IMR-90 (cell line): ENCODE measurements around the gene CD34. TPM values are rescaled to one million over a fixed set of nuclear protein-coding genes. Genes with fewer than 3 reads are reported as not detected.

Source experiments
- ATAC-seq: fragments of 200-7000 bp; cut with Tn5 transposase; 2 replicates; pipeline ENCODE4 v1.9.1; 2020; ENCODE audit warnings: low read depth, mild to moderate bottlenecking, moderate library complexity
- BruUV-seq: library from RNA; stranded (reverse); fragments of 400-500 nt; replicated peaks from 2 replicates; lab custom pipeline; 2021; lab: Mats Ljungman, UMichigan
- CTCF ChIA-PET: fragments of 300-600 bp; formaldehyde crosslinking; extraction: SDS; loops from one replicate; lab custom pipeline; 2021; ENCODE audit warnings: antibody characterized with exemption; lab: Yijun Ruan, JAX
- POLR2A ChIA-PET: fragments of 300-600 bp; sonication (Branson Sonifier 250); formaldehyde crosslinking; loops from one replicate; lab custom pipeline; 2022; ENCODE audit warnings: antibody characterized with exemption; ENCODE audit not compliant: unreplicated experiment; lab: Charles Lee
- DNase-seq: peaks from one replicate; pipeline ENCODE4 v3.0.0; 2013
- H2AFZ ChIP-seq: replicated peaks from 2 replicates; pipeline ENCODE3; 2013; ENCODE audit warnings: low read length, mild to moderate bottlenecking; ENCODE audit not compliant: poor library complexity
- H2AK5ac ChIP-seq: 2 replicates; pipeline ENCODE4 v1.6.1; 2013; ENCODE audit warnings: low read depth, low read length, inconsistent platforms
- H2AK9ac ChIP-seq: replicated peaks from 2 replicates; pipeline ENCODE3; 2013; ENCODE audit warnings: mild to moderate bottlenecking, low read depth, low read length, moderate library complexity; ENCODE audit not compliant: poor library complexity
- H2BK120ac ChIP-seq: 2 replicates; pipeline ENCODE4 v1.6.1; 2013; ENCODE audit warnings: low read depth, low read length, inconsistent platforms
- H2BK15ac ChIP-seq: 3 replicates; pipeline ENCODE4 v1.6.1; 2013; ENCODE audit warnings: low read depth, low read length, inconsistent platforms
- H2BK20ac ChIP-seq: 2 replicates; pipeline ENCODE4 v1.6.1; 2013; ENCODE audit warnings: low read depth, mild to moderate bottlenecking, inconsistent platforms, low read length, moderate library complexity
- H2BK5ac ChIP-seq: 2 replicates; pipeline ENCODE4 v1.6.1; 2013; ENCODE audit warnings: mild to moderate bottlenecking, low read depth, low read length, inconsistent platforms; ENCODE audit not compliant: poor library complexity, severe bottlenecking
- H3K14ac ChIP-seq: replicated peaks from 2 replicates; pipeline ENCODE4 v1.6.1; 2013; ENCODE audit warnings: low read depth, low read length, inconsistent platforms
- H3K18ac ChIP-seq: 2 replicates; pipeline ENCODE4 v1.6.1; 2013; ENCODE audit warnings: low read depth, low read length, control low read depth
- H3K23ac ChIP-seq: 2 replicates; pipeline ENCODE4 v1.6.1; 2013; ENCODE audit warnings: low read depth, low read length, inconsistent platforms
- H3K27ac ChIP-seq: 2 replicates; pipeline ENCODE4 v1.5.1; 2013; ENCODE audit warnings: mild to moderate bottlenecking, control low read depth, low read length; ENCODE audit not compliant: insufficient read depth
- H3K27me3 ChIP-seq: 2 replicates; pipeline ENCODE4 v1.6.1; 2013; ENCODE audit warnings: low read length; ENCODE audit not compliant: control insufficient read depth, insufficient read depth
- H3K36me3 ChIP-seq: 2 replicates; pipeline ENCODE4 v1.6.1; 2013; ENCODE audit warnings: low read length, mixed read lengths; ENCODE audit not compliant: control insufficient read depth, insufficient read depth
- H3K4ac ChIP-seq: 2 replicates; pipeline ENCODE4 v1.6.1; 2013; ENCODE audit warnings: low read depth, low read length, inconsistent platforms
- H3K4me1 ChIP-seq: 2 replicates; pipeline ENCODE4 v1.6.1; 2013; ENCODE audit warnings: low read length, mixed read lengths; ENCODE audit not compliant: control insufficient read depth, insufficient read depth
- H3K4me2 ChIP-seq: 2 replicates; pipeline ENCODE4 v1.6.1; 2013; ENCODE audit warnings: low read depth, mild to moderate bottlenecking, control low read depth, low read length, moderate library complexity
- H3K4me3 ChIP-seq: 2 replicates; pipeline ENCODE4 v1.5.1; 2013; ENCODE audit warnings: low read depth, mild to moderate bottlenecking, control low read depth, low read length, moderate library complexity; ENCODE audit not compliant: insufficient read depth
- H3K56ac ChIP-seq: 2 replicates; pipeline ENCODE4 v1.6.1; 2013; ENCODE audit warnings: low read length, inconsistent platforms; ENCODE audit not compliant: insufficient read depth; ENCODE audit errors: extremely low read depth
- H3K79me1 ChIP-seq, 2 experiments: 2 replicates each; pipeline ENCODE4 v1.6.1; 2013; ENCODE audit warnings: low read length in 2 of 2, inconsistent platforms in 1 of 2, low read depth in 1 of 2
- H3K9ac ChIP-seq: 2 replicates; pipeline ENCODE4 v1.6.1; 2013; ENCODE audit warnings: low read depth, low read length, control low read depth
- H3K9me1 ChIP-seq: 2 replicates; pipeline ENCODE4 v1.6.1; 2013; ENCODE audit warnings: low read length, inconsistent platforms; ENCODE audit not compliant: insufficient read depth
- H3K9me3 ChIP-seq: 2 replicates; pipeline ENCODE4 v1.6.1; 2013; ENCODE audit warnings: low read length; ENCODE audit not compliant: control insufficient read depth, insufficient read depth
- H4K20me1 ChIP-seq: 2 replicates; pipeline ENCODE4 v1.6.1; 2013; ENCODE audit warnings: low read length, inconsistent platforms; ENCODE audit not compliant: insufficient read depth
- H4K5ac ChIP-seq: 2 replicates; pipeline ENCODE4 v1.6.1; 2013; ENCODE audit warnings: mild to moderate bottlenecking, low read depth, low read length, control low read depth
- H4K8ac ChIP-seq, 2 experiments: 2 replicates each; pipeline ENCODE4 v1.6.1; 2013; ENCODE audit warnings: low read depth in 2 of 2, low read length in 2 of 2, control low read depth in 1 of 2, inconsistent platforms in 1 of 2
- H4K91ac ChIP-seq: 2 replicates; pipeline ENCODE4 v1.6.1; 2013; ENCODE audit warnings: low read depth, low read length, inconsistent platforms; ENCODE audit not compliant: insufficient read depth
- BHLHE40 ChIP-seq: fragments of 150-350 bp; IDR thresholded peaks from 2 replicates; pipeline ENCODE4 v1.6.1; 2016; ENCODE audit warnings: mild to moderate bottlenecking, low read depth, low read length
- CEBPB ChIP-seq: IDR thresholded peaks from 2 replicates; pipeline ENCODE4 v1.6.1; 2012; ENCODE audit warnings: low read depth, low read length, improper control_type of control experiment
- CHD1 ChIP-seq: IDR thresholded peaks from 2 replicates; pipeline ENCODE4 v1.6.1; 2012; ENCODE audit warnings: low read depth, low read length, improper control_type of control experiment
- ELK1 ChIP-seq: fragments of 150-350 bp; IDR thresholded peaks from 2 replicates; pipeline ENCODE4 v1.6.1; 2016; ENCODE audit warnings: low read depth, mild to moderate bottlenecking, low read length, moderate library complexity, borderline replicate concordance
- FOS ChIP-seq: fragments of 150-350 bp; IDR thresholded peaks from 2 replicates; pipeline ENCODE4 v1.6.1; 2016; ENCODE audit warnings: low read depth, low read length
- MXI1 ChIP-seq: IDR thresholded peaks from 2 replicates; pipeline ENCODE4 v1.6.1; 2012; ENCODE audit warnings: low read depth, mild to moderate bottlenecking, low read length, moderate library complexity, borderline replicate concordance
- NFE2L2 ChIP-seq: fragments of 150-350 bp; IDR thresholded peaks from 2 replicates; pipeline ENCODE4 v1.6.1; 2016; ENCODE audit warnings: low read depth, mild to moderate bottlenecking, low read length
- POLR2A ChIP-seq: IDR thresholded peaks from 2 replicates; pipeline ENCODE4 v1.6.1; 2012; ENCODE audit warnings: mild to moderate bottlenecking, low read depth, low read length
- RCOR1 ChIP-seq: IDR thresholded peaks from 2 replicates; pipeline ENCODE4 v1.6.1; 2012; ENCODE audit warnings: mild to moderate bottlenecking, low read length, improper control_type of control experiment; ENCODE audit not compliant: insufficient replicate concordance
- RFX5 ChIP-seq: IDR thresholded peaks from 2 replicates; pipeline ENCODE4 v1.8.0; 2012; ENCODE audit warnings: low read depth, mild to moderate bottlenecking, low read length, moderate library complexity
- SMC3 ChIP-seq: fragments of 150-350 bp; IDR thresholded peaks from 2 replicates; pipeline ENCODE4 v1.6.1; 2016; ENCODE audit warnings: low read depth, mild to moderate bottlenecking, antibody characterized with exemption, low read length, moderate library complexity
- WGBS, 2 experiments: methylation state at CpG; one replicate each; pipeline versions ENCODE4 v1.1.5 to v1.1.7; 2013; ENCODE audit warnings: missing lambda C conversion rate in 2 of 2; ENCODE audit not compliant: insufficient read length in 1 of 2; ENCODE audit errors: extremely low coverage in 2 of 2; 5-methylcytosine and 5-hydroxymethylcytosine counted together
- dilution Hi-C: fragments of 300-500 bp; cut with HindIII; formaldehyde crosslinking; loops from one replicate; pipeline ENCODE4 v1.14.3; 2018; ENCODE audit warnings: low sequenced_read_pairs; ENCODE audit not compliant: unreplicated experiment
- in situ Hi-C: fragments of 300-500 bp; cut with MboI; formaldehyde crosslinking; loops from 3 replicates; pipeline ENCODE4 v1.14.3; 2019; ENCODE audit warnings: low sequenced_read_pairs, inconsistent platforms, mixed read lengths
- intact Hi-C: fragments of 100-400 bp; cut with micrococcal nuclease; formaldehyde crosslinking; loops from 2 replicates; pipeline ENCODE4 v1.10.0; 2022
- polyA plus RNA-seq, 3 experiments: library from polyadenylated mRNA; depleted of rRNA; stranded (reverse); fragments of >200 nt; gene quantifications; 2 replicates each; pipeline ENCODE4 v1.2.3, GENCODE V29; 2012; ENCODE audit warnings: low replicate concordance in 1 of 3
- total RNA-seq: library from RNA; depleted of rRNA; stranded (reverse); fragments of >200 nt; gene quantifications from 2 replicates; pipeline ENCODE4 v1.2.3, GENCODE V29; 2012
- TF ChIP-seq, protein P1 (sequence below): conservative IDR thresholded peaks from 2 replicates; pipeline ENCODE4 v1.5.1; 2012; ENCODE audit warnings: mild to moderate bottlenecking, low read depth, low read length, improper control_type of control experiment

CD34 gene
- total and polyA plus RNA-seq, 2 of the 4 experiments (the other 2 are of a cell fraction): 0.14 TPM; not detected in 1

DNA sequence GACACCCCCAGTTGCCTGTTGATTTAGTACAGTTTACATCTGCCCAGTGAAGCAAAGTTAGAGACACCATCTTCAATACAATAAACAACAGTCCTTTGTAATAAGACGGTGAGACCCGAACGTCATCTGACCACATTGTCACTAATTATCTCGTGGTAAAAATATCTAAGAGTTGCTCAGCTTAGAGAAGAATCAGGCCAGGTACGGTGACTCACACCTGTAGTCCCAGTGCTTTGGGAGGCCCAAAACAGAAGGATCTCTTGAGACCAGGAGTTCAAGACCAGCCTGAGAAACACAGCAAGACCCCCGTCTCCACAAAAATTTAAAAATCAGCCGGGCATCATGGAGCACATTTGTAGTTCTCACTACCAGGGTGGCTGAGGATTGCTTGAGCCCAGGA is 53.5 kb downstream of the CD34 start:
- peaks cover 6% of the 10 kb centered on the region for H3K4me1 ChIP-seq
- no peak overlapping the region for H4K91ac ChIP-seq
- ChIA-PET POLR2A (no interaction called here), CTCF (no interaction called here)
- H3K36me3 ChIP-seq: no peaks in the 10 kb centered on the region; the same call in 1 of the 2 replicates
- peaks cover 5% of the 10 kb centered on the region for H3K9me1 ChIP-seq
- no peak overlapping the region for H3K4ac ChIP-seq
- H3K27ac ChIP-seq: no peak overlapping the region
- TF ChIP-seq FOS (no peak), CHD1 (no peak), NFE2L2 (no peak), MXI1 (no peak), ELK1 (no peak), BHLHE40 (no peak), POLR2A (no peak), RCOR1 (no peak), RFX5 (no peak), SMC3 (no peak), CEBPB (no peak)
- TF ChIP-seq, protein P1, sequence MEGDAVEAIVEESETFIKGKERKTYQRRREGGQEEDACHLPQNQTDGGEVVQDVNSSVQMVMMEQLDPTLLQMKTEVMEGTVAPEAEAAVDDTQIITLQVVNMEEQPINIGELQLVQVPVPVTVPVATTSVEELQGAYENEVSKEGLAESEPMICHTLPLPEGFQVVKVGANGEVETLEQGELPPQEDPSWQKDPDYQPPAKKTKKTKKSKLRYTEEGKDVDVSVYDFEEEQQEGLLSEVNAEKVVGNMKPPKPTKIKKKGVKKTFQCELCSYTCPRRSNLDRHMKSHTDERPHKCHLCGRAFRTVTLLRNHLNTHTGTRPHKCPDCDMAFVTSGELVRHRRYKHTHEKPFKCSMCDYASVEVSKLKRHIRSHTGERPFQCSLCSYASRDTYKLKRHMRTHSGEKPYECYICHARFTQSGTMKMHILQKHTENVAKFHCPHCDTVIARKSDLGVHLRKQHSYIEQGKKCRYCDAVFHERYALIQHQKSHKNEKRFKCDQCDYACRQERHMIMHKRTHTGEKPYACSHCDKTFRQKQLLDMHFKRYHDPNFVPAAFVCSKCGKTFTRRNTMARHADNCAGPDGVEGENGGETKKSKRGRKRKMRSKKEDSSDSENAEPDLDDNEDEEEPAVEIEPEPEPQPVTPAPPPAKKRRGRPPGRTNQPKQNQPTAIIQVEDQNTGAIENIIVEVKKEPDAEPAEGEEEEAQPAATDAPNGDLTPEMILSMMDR: no peak
- no peak overlapping the region for H3K9ac ChIP-seq
- H2AK5ac ChIP-seq: no peak overlapping the region
- no peak overlapping the region for H2BK5ac ChIP-seq
- dilution Hi-C loops (no loop called here), intact Hi-C loops (no loop called here), in situ Hi-C loops (no loop called here)
- no peak overlapping the region for H2AFZ ChIP-seq
- WGBS, 2 experiments: no CpG with 5 or more reads among the region's 7 CpGs
- H3K23ac ChIP-seq: no peak overlapping the region
- peaks cover 5 to 26% of the 10 kb centered on the region in 2 experiments; a peak in 1 of 4 replicates for H3K79me1 ChIP-seq
- no peaks in the 10 kb centered on the region for H4K20me1 ChIP-seq
- H2BK120ac ChIP-seq: no peak overlapping the region
- no peak overlapping the region for H3K4me2 ChIP-seq
- H2BK20ac ChIP-seq: no peak overlapping the region
- H2AK9ac ChIP-seq: no peak overlapping the region
- H3K27me3 ChIP-seq: no peaks in the 10 kb centered on the region
- H3K56ac ChIP-seq: no peak overlapping the region
- DNase-seq: no peak
- H3K9me3 ChIP-seq: no peaks in the 10 kb centered on the region
- H2BK15ac ChIP-seq: no peak overlapping the region
- H4K5ac ChIP-seq: no peak overlapping the region
- H3K14ac ChIP-seq: no peak overlapping the region
- no peak for ATAC-seq
- H4K8ac ChIP-seq: no peak overlapping the region
- BruUV-seq: no TSS peak
- no peak overlapping the region for H3K18ac ChIP-seq
- no peak overlapping the region for H3K4me3 ChIP-seq
